ENCODE data around the gene CLASP1. TPM values are rescaled to one million over a fixed set of nuclear protein-coding genes. Genes with fewer than 3 reads are reported as not detected.
"Not testable (repeated sequence)": the region's sequence is repeated elsewhere in the genome, so short reads cannot be mapped to it uniquely, and the experiment has no call there.

The CLASP1 gene
- total RNA-seq, 2 donors from 2014 or later, result 87.0 to 88.3 TPM

DNA sequence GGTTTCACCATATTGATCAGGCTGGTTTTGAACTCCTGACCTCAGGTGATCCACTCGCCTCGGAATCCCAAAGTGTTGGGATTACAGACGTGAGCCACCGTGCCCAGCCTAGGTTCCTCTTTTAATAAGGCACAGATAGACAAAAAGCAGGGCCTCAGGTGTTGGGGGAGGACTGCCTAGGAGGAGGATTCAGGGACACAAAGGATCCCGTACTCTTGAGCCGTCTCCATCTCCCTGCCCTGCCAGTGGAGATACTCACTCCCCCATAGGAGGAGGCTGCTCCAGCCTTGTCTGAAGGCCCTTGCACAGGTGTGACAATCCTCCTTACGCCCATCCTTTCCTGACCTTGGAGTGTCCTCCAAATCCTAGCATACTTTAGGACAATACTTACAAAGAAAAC, 332.3 kb downstream of the CLASP1 start:
- no peaks in the 10 kb centered on the region for H3K4me1 ChIP-seq (ENCODE audit: control insufficient read depth, insufficient read depth, low read length)
- TF ChIP-seq, protein P1, sequence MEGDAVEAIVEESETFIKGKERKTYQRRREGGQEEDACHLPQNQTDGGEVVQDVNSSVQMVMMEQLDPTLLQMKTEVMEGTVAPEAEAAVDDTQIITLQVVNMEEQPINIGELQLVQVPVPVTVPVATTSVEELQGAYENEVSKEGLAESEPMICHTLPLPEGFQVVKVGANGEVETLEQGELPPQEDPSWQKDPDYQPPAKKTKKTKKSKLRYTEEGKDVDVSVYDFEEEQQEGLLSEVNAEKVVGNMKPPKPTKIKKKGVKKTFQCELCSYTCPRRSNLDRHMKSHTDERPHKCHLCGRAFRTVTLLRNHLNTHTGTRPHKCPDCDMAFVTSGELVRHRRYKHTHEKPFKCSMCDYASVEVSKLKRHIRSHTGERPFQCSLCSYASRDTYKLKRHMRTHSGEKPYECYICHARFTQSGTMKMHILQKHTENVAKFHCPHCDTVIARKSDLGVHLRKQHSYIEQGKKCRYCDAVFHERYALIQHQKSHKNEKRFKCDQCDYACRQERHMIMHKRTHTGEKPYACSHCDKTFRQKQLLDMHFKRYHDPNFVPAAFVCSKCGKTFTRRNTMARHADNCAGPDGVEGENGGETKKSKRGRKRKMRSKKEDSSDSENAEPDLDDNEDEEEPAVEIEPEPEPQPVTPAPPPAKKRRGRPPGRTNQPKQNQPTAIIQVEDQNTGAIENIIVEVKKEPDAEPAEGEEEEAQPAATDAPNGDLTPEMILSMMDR (conservative IDR thresholded peaks at IDR 0.05), result no peak
- H3K27me3 ChIP-seq (ENCODE audit: control insufficient read depth, insufficient read depth, low read length, poor library complexity, severe bottlenecking), result no peaks in the 10 kb centered on the region
- no peak overlapping the region for H3K4me3 ChIP-seq (ENCODE audit: low read length)
- H3K27ac ChIP-seq (ENCODE audit: low read depth, low read length), result no peak overlapping the region
- Mint-ChIP-seq H3K27ac (no peak overlapping the region), H3K4me3 (no peak overlapping the region), H3K36me3 (ENCODE audit: low read depth) (no peaks in the 10 kb centered on the region), H3K9me3 (no peaks in the 10 kb centered on the region), H3K27me3 (ENCODE audit: insufficient read depth) (no peaks in the 10 kb centered on the region), H3K4me1 (no peaks in the 10 kb centered on the region)
- DNase-seq, result no peak
- no peaks in the 10 kb centered on the region for H3K36me3 ChIP-seq (ENCODE audit: control insufficient read depth, insufficient read depth, low read length)
- H3K9ac ChIP-seq (ENCODE audit: extremely low read depth, low read length, poor library complexity, severe bottlenecking), result no peak overlapping the region
- no peaks in the 10 kb centered on the region for H3K9me3 ChIP-seq (ENCODE audit: control insufficient read depth, low read length)
- 89 to 93% methylated on average over 6 to 7 of the region's 7 CpGs for WGBS, 2 experiments (ENCODE audit: insufficient coverage in 1 of 2, insufficient read length in 1 of 2)

DNA sequence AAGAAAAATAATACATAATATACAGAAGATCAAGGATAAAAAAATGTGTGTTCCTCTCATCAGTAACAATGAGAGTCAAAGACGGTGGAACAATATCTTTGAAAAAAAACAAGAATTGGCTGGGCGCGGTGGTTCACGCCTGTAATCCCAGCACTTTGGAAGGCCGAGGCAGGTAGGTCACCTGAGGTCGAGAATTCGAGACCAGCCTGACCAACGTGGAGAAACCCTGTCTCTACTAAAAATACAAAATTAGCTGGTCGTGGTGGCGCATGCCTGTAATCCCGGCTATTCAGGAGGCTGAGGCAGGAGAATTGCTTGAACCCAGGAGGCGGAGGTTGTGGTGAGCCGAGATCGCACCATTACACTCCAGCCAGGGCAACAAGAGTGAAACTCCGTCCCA, 335.6 kb downstream of the CLASP1 start:
- H3K9me3 ChIP-seq (ENCODE audit: control insufficient read depth, low read length); H3K9ac ChIP-seq (ENCODE audit: extremely low read depth, low read length, poor library complexity, severe bottlenecking): not testable (repeated sequence)
- 90 to 93% methylated on average over 11 to 15 of the region's 15 CpGs for WGBS, 2 experiments (ENCODE audit: insufficient coverage in 1 of 2, insufficient read length in 1 of 2)

DNA sequence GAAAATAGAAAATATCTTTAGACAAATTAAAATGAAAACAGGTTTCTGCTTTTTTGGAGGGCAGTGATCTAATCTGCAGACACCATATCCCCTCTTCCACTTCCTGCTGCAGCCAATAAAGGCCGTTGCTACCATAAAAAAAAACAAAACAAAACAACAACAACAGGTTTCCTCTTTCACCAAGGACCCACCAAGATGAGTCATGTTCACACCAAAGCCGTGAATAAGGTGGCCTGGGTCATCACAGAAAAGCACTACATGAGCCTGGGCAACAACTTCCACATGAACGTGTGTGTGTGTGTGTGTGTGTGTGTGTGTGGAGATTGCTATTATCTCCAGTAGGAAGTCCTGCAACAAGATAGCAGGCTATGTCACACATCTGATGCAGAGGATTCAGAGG, 339.5 kb downstream of the CLASP1 start:
- H3K27ac ChIP-seq (ENCODE audit: low read depth, low read length), result no peak overlapping the region
- no peaks in the 10 kb centered on the region for H3K4me1 ChIP-seq (ENCODE audit: control insufficient read depth, insufficient read depth, low read length)
- Mint-ChIP-seq H3K27ac (no peak overlapping the region), H3K4me1 (no peaks in the 10 kb centered on the region), H3K9me3 (no peaks in the 10 kb centered on the region), H3K36me3 (ENCODE audit: low read depth) (no peaks in the 10 kb centered on the region), H3K4me3 (no peak overlapping the region), H3K27me3 (ENCODE audit: insufficient read depth) (no peaks in the 10 kb centered on the region)
- no peaks in the 10 kb centered on the region for H3K27me3 ChIP-seq (ENCODE audit: control insufficient read depth, insufficient read depth, low read length, poor library complexity, severe bottlenecking)
- TF ChIP-seq, protein P1 (conservative IDR thresholded peaks at IDR 0.05), result no peak
- H3K36me3 ChIP-seq (ENCODE audit: control insufficient read depth, insufficient read depth, low read length), result no peaks in the 10 kb centered on the region
- H3K4me3 ChIP-seq (ENCODE audit: low read length), result no peak overlapping the region
- H3K9ac ChIP-seq (ENCODE audit: extremely low read depth, low read length, poor library complexity, severe bottlenecking), result no peak overlapping the region
- 70% methylated on average over 3 of the region's 3 CpGs; no CpG with 5 or more reads in 1 of the 2 experiments for WGBS, 2 experiments (ENCODE audit: insufficient coverage in 1 of 2, insufficient read length in 1 of 2)
- H3K9me3 ChIP-seq (ENCODE audit: control insufficient read depth, low read length), result no peaks in the 10 kb centered on the region
- peak; percentile 79 for DNase-seq

More for the DNA sequence above, 335.6 kb downstream of the CLASP1 start:
- H3K4me1 Mint-ChIP-seq; DNase-seq; H3K27ac ChIP-seq (ENCODE audit: low read depth, low read length); H3K27me3 ChIP-seq (ENCODE audit: control insufficient read depth, insufficient read depth, low read length, poor library complexity, severe bottlenecking); H3K9me3 Mint-ChIP-seq; H3K27ac Mint-ChIP-seq; H3K27me3 Mint-ChIP-seq (ENCODE audit: insufficient read depth); H3K36me3 Mint-ChIP-seq (ENCODE audit: low read depth); H3K4me1 ChIP-seq (ENCODE audit: control insufficient read depth, insufficient read depth, low read length); H3K4me3 ChIP-seq (ENCODE audit: low read length); H3K36me3 ChIP-seq (ENCODE audit: control insufficient read depth, insufficient read depth, low read length); H3K4me3 Mint-ChIP-seq: not testable (repeated sequence)

DNA sequence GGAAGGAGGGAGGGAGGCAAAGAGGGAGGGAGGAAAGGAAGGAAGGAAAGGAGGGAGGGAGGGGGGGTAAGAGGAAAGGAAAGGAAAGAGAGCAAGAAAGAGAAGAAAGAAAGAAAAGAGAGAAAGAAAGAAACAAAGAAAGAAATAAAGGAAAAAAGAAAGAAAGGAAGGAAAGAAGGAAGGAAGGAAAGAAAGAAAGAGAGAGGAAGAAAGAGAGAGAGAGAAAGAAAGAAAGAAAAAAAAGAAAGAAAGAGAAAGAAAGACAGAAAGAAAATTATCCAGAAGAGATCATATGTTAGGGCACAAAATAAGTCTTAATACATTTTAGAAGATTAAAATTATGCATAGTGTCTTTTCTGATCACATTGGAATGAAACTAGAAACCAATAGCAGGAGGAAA, 339.9 kb downstream of the CLASP1 start:
- H3K27me3 Mint-ChIP-seq (ENCODE audit: insufficient read depth), result no peaks in the 10 kb centered on the region
- no peaks in the 10 kb centered on the region for H3K27me3 ChIP-seq (ENCODE audit: control insufficient read depth, insufficient read depth, low read length, poor library complexity, severe bottlenecking)
- H3K4me1 ChIP-seq (ENCODE audit: control insufficient read depth, insufficient read depth, low read length), result no peaks in the 10 kb centered on the region
- H3K4me3 ChIP-seq (ENCODE audit: low read length), result no peak overlapping the region
- H3K4me3 Mint-ChIP-seq, result no peak overlapping the region
- H3K27ac Mint-ChIP-seq, result no peak overlapping the region
- no peaks in the 10 kb centered on the region for H3K36me3 Mint-ChIP-seq (ENCODE audit: low read depth)
- H3K9me3 Mint-ChIP-seq, result no peaks in the 10 kb centered on the region
- H3K9me3 ChIP-seq (ENCODE audit: control insufficient read depth, low read length), result no peaks in the 10 kb centered on the region
- no peaks in the 10 kb centered on the region for H3K36me3 ChIP-seq (ENCODE audit: control insufficient read depth, insufficient read depth, low read length)
- no peak overlapping the region for H3K9ac ChIP-seq (ENCODE audit: extremely low read depth, low read length, poor library complexity, severe bottlenecking)
- DNase-seq, result no peak
- no peak overlapping the region for H3K27ac ChIP-seq (ENCODE audit: low read depth, low read length)
- no peaks in the 10 kb centered on the region for H3K4me1 Mint-ChIP-seq
- TF ChIP-seq, protein P1 (conservative IDR thresholded peaks at IDR 0.05), result no peak
